ENCODE results near the gene ACTMAP.
"Not testable (repeated sequence)": the region's sequence is repeated elsewhere in the genome, so short reads cannot be mapped to it uniquely, and the experiment has no call there.

Gene ACTMAP

GRCh38 chr19:40775632-40776022 is 25.4 kb upstream of the ACTMAP start:
- DNase-seq, result no peak

- no peak for DNase-seq
Observed at GRCh38 chr19:40774916-40775631, 24.8 kb upstream of the ACTMAP start, which contains the start of gene MIA. TSS of gene MIA (plus strand) at chr19:40775521. CDS start at chr19:40775543, 22 bp downstream.

- DNase-seq, result peak; percentile 71
Observed at GRCh38 chr19:40771101-40771862, 21.0 kb upstream of the ACTMAP start.

- DNase-seq, result peak; percentile 55
Observed at GRCh38 chr19:40768869-40769268, 18.6 kb upstream of the ACTMAP start.

- not testable (repeated sequence) for DNase-seq
Observed at GRCh38 chr19:40766385-40766784, 16.1 kb upstream of the ACTMAP start.

GRCh38 chr19:40763963-40764362 is 13.7 kb upstream of the ACTMAP start:
- no peak for DNase-seq

GRCh38 chr19:40763526-40763925 is 13.2 kb upstream of the ACTMAP start:
- DNase-seq, result no peak

- peak; percentile 68 for DNase-seq
Observed at GRCh38 chr19:40762754-40763470, 12.6 kb upstream of the ACTMAP start.

- no peak for DNase-seq
Observed at GRCh38 chr19:40759352-40759751, 9.1 kb upstream of the ACTMAP start.

- no peak for DNase-seq
Observed at GRCh38 chr19:40758491-40758890, 8.2 kb upstream of the ACTMAP start.

- DNase-seq, result no peak
Observed at GRCh38 chr19:40756502-40757110, 6.3 kb upstream of the ACTMAP start.

GRCh38 chr19:40755791-40756190 is 5.5 kb upstream of the ACTMAP start:
- DNase-seq, result no peak

GRCh38 chr19:40755248-40755624 is 5.0 kb upstream of the ACTMAP start:
- DNase-seq, result no peak

- peak; percentile 95 for DNase-seq
Observed at GRCh38 chr19:40754611-40755247, 4.5 kb upstream of the ACTMAP start.

- peak; percentile 32 for DNase-seq
Observed at GRCh38 chr19:40752257-40752781, 2.0 kb upstream of the ACTMAP start.

GRCh38 chr19:40750874-40751537 is 729 bp upstream of the ACTMAP start, which contains the start of gene SNRPA:
TSS of gene SNRPA (plus strand) at chr19:40751203. CDS start at chr19:40751409, 206 bp downstream.
- DNase-seq, result peak; percentile 99

- no peak for DNase-seq
Observed at GRCh38 chr19:40747536-40747935, 2.7 kb downstream of the ACTMAP start.

GRCh38 chr19:40745402-40745780 is 4.9 kb downstream of the ACTMAP start:
- no peak for DNase-seq

GRCh38 chr19:40744554-40745401 is 5.5 kb downstream of the ACTMAP start:
- no peak for DNase-seq

GRCh38 chr19:40743926-40744325 is 6.4 kb downstream of the ACTMAP start:
- no peak for DNase-seq

- no peak for DNase-seq
Observed at GRCh38 chr19:40742886-40743285, 7.4 kb downstream of the ACTMAP start.

Data from MV-4-11 (cell line).